Endothelial cell of umbilical vein (primary cell): ENCODE measurements around the gene MAGI3. TPM values are rescaled to one million over a fixed set of nuclear protein-coding genes. Genes with fewer than 3 reads are reported as not detected.

Experiments
- BruUV-seq: library from RNA; stranded (reverse); fragments of 400-500 nt; replicated peaks from 2 replicates; lab custom pipeline; 2021; lab: Mats Ljungman, UMichigan
- CTCF ChIA-PET: fragments of 300-600, 350-600 bp; sonication (Branson Sonifier 250); formaldehyde crosslinking; loops from one replicate; lab custom pipeline; 2021; ENCODE audit warnings: antibody characterized with exemption, inconsistent platforms; lab: Charles Lee
- POLR2A ChIA-PET: fragments of 300-600, 350-600 bp; sonication (Branson Sonifier 250); formaldehyde crosslinking; loops from one replicate; lab custom pipeline; 2021; ENCODE audit warnings: antibody characterized with exemption, inconsistent platforms; lab: Charles Lee
- DNase-seq: peaks from one replicate; pipeline ENCODE4 v3.0.0-alpha.2; 2011; ENCODE audit warnings: low read depth, low spot score
- FAIRE-seq: peaks from 2 replicates; lab custom pipeline; 2011; peaks lifted over from hg19 to GRCh38; lab: Jason Lieb, UNC
- H2AFZ ChIP-seq: 2 replicates; pipeline ENCODE4 v1.6.0; 2012; ENCODE audit warnings: low read depth, low read length, control low read depth, inconsistent platforms
- H3K27ac ChIP-seq: 2 replicates; pipeline ENCODE4 v1.5.1; 2011; ENCODE audit warnings: low read depth, mild to moderate bottlenecking, control low read depth, low read length, moderate library complexity; ENCODE audit not compliant: insufficient read depth
- H3K27me3 ChIP-seq, 2 experiments: 2 replicates each; pipeline versions ENCODE4 v1.6.0 to v1.6.1; 2011; ENCODE audit warnings: low read length in 2 of 2, mixed read lengths in 1 of 2; ENCODE audit not compliant: control insufficient read depth in 2 of 2, insufficient read depth in 2 of 2
- H3K36me3 ChIP-seq, 2 experiments: 2 replicates in 1 of 2; 3 replicates in 1 of 2; pipeline ENCODE4 v1.5.1; 2011; ENCODE audit warnings: low read length in 2 of 2, mild to moderate bottlenecking in 1 of 2, moderate library complexity in 1 of 2; ENCODE audit not compliant: control insufficient read depth in 2 of 2, insufficient read depth in 2 of 2; ENCODE audit errors: extremely low read depth in 1 of 2
- H3K4me1 ChIP-seq: 3 replicates; pipeline ENCODE4 v1.5.1; 2011; ENCODE audit warnings: mild to moderate bottlenecking, low read length; ENCODE audit not compliant: control insufficient read depth, insufficient read depth; ENCODE audit errors: extremely low read depth
- H3K4me2 ChIP-seq: 2 replicates; pipeline ENCODE4 v1.6.1; 2011; ENCODE audit warnings: low read length, control low read depth, mixed read lengths; ENCODE audit not compliant: insufficient read depth
- H3K4me3 ChIP-seq, 3 experiments: fragments of 200-600 bp in 1 of 3; sonication (generic), shearing (Covaris generic) in 1 of 3; replicated peaks in 1 of 3; 2 replicates each; pipeline ENCODE4 v1.5.1; 2011 to 2016; ENCODE audit warnings: control low read depth in 3 of 3, low read length in 3 of 3, mild to moderate bottlenecking in 2 of 3, inconsistent platforms in 1 of 3, low read depth in 1 of 3, moderate library complexity in 1 of 3; ENCODE audit not compliant: insufficient read depth in 1 of 3
- H3K79me2 ChIP-seq: 2 replicates; pipeline ENCODE4 v1.6.0; 2012; ENCODE audit warnings: low read length, inconsistent platforms; ENCODE audit not compliant: control insufficient read depth, insufficient read depth
- H3K9ac ChIP-seq: replicated peaks from 2 replicates; pipeline ENCODE3; 2011; ENCODE audit warnings: low read length, control low read depth; ENCODE audit not compliant: insufficient read depth; ENCODE audit errors: extremely low read depth
- H3K9me1 ChIP-seq: replicated peaks from 3 replicates; pipeline ENCODE4 v1.6.0; 2011; ENCODE audit warnings: mild to moderate bottlenecking, low read length; ENCODE audit not compliant: control insufficient read depth, insufficient read depth; ENCODE audit errors: extremely low read depth
- H3K9me3 ChIP-seq: replicated peaks from 2 replicates; pipeline ENCODE4 v1.5.1; 2012; ENCODE audit warnings: low read length, inconsistent platforms; ENCODE audit not compliant: control insufficient read depth, insufficient read depth
- H4K20me1 ChIP-seq: replicated peaks from 2 replicates; pipeline ENCODE3; 2011; ENCODE audit warnings: mild to moderate bottlenecking, low read length; ENCODE audit not compliant: control insufficient read depth, insufficient read depth; ENCODE audit errors: extremely low read depth
- CTCF ChIP-seq, 2 donors: IDR thresholded peaks; 1 replicate in 1 of 2; 2 replicates in 1 of 2; pipeline ENCODE4 v1.5.1; 2011; ENCODE audit warnings: low read length in 2 of 2, mild to moderate bottlenecking in 2 of 2, moderate library complexity in 2 of 2, control low read depth in 1 of 2, inconsistent platforms in 1 of 2, low read depth in 1 of 2; ENCODE audit not compliant: insufficient read depth in 1 of 2; ENCODE audit errors: extremely low read depth in 1 of 2
- EZH2 ChIP-seq: IDR thresholded peaks from 2 replicates; pipeline ENCODE4 v1.6.1; 2012; ENCODE audit warnings: borderline replicate concordance, low read depth, mild to moderate bottlenecking, moderate library complexity, low read length, inconsistent platforms; ENCODE audit not compliant: severe bottlenecking
- FOS ChIP-seq: IDR thresholded peaks from 2 replicates; pipeline ENCODE4 v1.6.1; 2011; ENCODE audit warnings: mild to moderate bottlenecking, low read length, moderate library complexity, borderline replicate concordance; ENCODE audit not compliant: insufficient read depth
- GATA2 ChIP-seq: IDR thresholded peaks from 2 replicates; pipeline ENCODE4 v1.7.0; 2011; ENCODE audit warnings: low read depth, mild to moderate bottlenecking, moderate library complexity, mixed read lengths, low read length; ENCODE audit not compliant: insufficient read length, insufficient read depth
- JUN ChIP-seq: IDR thresholded peaks from 2 replicates; pipeline ENCODE4 v1.6.1; 2011; ENCODE audit warnings: borderline replicate concordance, low read depth; ENCODE audit not compliant: insufficient read length, insufficient read depth
- MYC ChIP-seq: IDR thresholded peaks from one replicate; pipeline ENCODE4 v1.6.1; 2011; ENCODE audit warnings: mild to moderate bottlenecking, low read depth, low read length
- POLR2A ChIP-seq: IDR thresholded peaks from 2 replicates; pipeline ENCODE4 v1.6.1; 2012; ENCODE audit warnings: low read depth, mild to moderate bottlenecking, control low read depth, low read length
- POLR2AphosphoS5 ChIP-seq: IDR thresholded peaks from 2 replicates; pipeline ENCODE4 v1.6.1; 2012; ENCODE audit warnings: low read depth, mild to moderate bottlenecking, control low read depth, low read length, moderate library complexity; ENCODE audit not compliant: insufficient read depth
- dilution Hi-C: fragments of 300-500 bp; cut with MboI; formaldehyde crosslinking; loops from one replicate; pipeline ENCODE4 v1.15.0; 2019; ENCODE audit warnings: low sequenced_read_pairs; ENCODE audit not compliant: extremely low pct_ligation_motif_present
- intact Hi-C: fragments of 100-400 bp; cut with micrococcal nuclease; formaldehyde crosslinking; loops from one replicate; pipeline ENCODE4 v1.10.0; 2022
- polyA plus RNA-seq, 4 experiments: library from polyadenylated mRNA; depleted of rRNA in 3 of 4; stranded (reverse) in 3 of 4; unstranded in 1 of 4; fragments of >200 nt; gene quantifications; 2 replicates each; pipeline versions ENCODE4 v1.2.1 to v1.2.3, GENCODE V29; 2011 to 2012; ENCODE audit warnings: missing spikeins in 1 of 4
- small RNA-seq: library from RNA; depleted of rRNA; stranded (forward); fragments of <200 nt; gene quantifications from one replicate; pipeline ENCODE3, GENCODE V24; 2012; ENCODE audit warnings: low replicate concordance, low read depth; ENCODE audit not compliant: insufficient read depth, insufficient read length
- total RNA-seq: library from RNA; stranded (reverse); gene quantifications from 2 replicates; pipeline ENCODE4 v1.2.3, GENCODE V29; 2021
- TF ChIP-seq, protein P1 (sequence below): IDR thresholded peaks from 2 replicates; pipeline ENCODE4 v1.6.1; 2011; ENCODE audit not compliant: insufficient read depth, insufficient read length

MAGI3 gene
- total and polyA plus RNA-seq, 2 donors (not counting 3 experiments of a cell fraction or from before 2014, with no cell fraction given) = 2.8 to 16.1 TPM

DNA sequence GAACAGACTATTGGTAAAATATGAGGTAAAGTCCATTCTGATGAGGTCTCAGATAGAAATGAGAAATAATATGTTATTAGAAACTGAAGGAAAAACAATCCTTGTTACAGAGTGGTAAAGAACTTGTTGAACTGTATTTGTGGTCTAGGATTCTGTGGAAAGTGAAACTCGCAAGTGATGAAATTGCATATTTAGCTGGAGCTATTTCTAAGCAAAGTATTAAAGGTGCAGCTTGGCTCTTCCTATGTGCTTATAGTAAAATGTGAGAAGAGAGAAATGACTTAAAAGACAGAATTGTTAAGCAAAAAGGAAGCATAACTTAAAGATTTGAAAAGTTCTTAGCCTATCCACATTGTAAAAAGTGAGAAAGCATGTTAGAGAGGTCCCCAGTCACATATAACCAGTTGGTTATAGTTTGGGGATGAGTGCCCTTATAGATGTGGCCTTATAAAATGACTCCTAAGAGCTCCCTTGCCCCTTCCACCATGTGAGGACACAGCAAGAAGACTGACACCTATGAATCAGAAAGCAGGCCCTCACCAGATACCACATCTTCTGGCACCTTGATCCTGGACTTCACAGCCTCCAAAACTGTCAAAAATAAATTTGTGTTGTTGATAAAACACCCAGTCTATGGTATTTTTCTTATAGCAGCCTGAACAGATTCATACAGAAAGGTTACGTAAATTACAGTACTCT lies 344.2 kb downstream of the MAGI3 start:
- intact Hi-C loops = no loop called here
- no peak for DNase-seq
- no peak overlapping the region for H3K4me3 ChIP-seq

More for the DNA sequence above, 344.2 kb downstream of the MAGI3 start:
- POLR2A ChIA-PET = no interaction called here
- H3K9me1 ChIP-seq = no peaks in the 10 kb centered on the region
- H4K20me1 ChIP-seq = no peaks in the 10 kb centered on the region
- H3K4me2 ChIP-seq = no peak overlapping the region
- no peak overlapping the region for H2AFZ ChIP-seq
- TF ChIP-seq JUN (no peak), CTCF (IDR thresholded peaks at IDR 0.05; ENCODE audit: extremely low read depth in 1 of 2, insufficient read depth in 1 of 2, low read depth in 1 of 2, low read length in 2 of 2) (no peak), MYC (no peak), POLR2AphosphoS5 (no peak), POLR2A (no peak), GATA2 (no peak), EZH2 (no peak), FOS (no peak)
- TF ChIP-seq, protein P1, sequence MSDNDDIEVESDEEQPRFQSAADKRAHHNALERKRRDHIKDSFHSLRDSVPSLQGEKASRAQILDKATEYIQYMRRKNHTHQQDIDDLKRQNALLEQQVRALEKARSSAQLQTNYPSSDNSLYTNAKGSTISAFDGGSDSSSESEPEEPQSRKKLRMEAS = no peak
- no TSS peak for BruUV-seq
- H3K4me1 ChIP-seq = no peaks in the 10 kb centered on the region
- dilution Hi-C loops = no loop called here
- H3K9me3 ChIP-seq = no peaks in the 10 kb centered on the region
- H3K9ac ChIP-seq = no peak overlapping the region
- H3K27ac ChIP-seq = no peak overlapping the region
- CTCF ChIA-PET = interaction anchor here (1.1 to 1.3 kb wide), 2 partner anchors 25 to 30 kb away, joined by 3 to 5 read pairs; no protein-coding TSS in a partner anchor
- no peaks in the 10 kb centered on the region for H3K27me3 ChIP-seq
- no peaks in the 10 kb centered on the region for H3K79me2 ChIP-seq
- peaks cover 5 to 13% of the 10 kb centered on the region in 2 experiments for H3K36me3 ChIP-seq
- no peak for FAIRE-seq

Small RNAs within 50 kb of the gene (small RNA-seq; reads per million reads assigned to genes)
- gene MTND5P20 = not detected
